Endothelial cell of umbilical vein (primary cell): ENCODE results near the gene SOX8. TPM values are rescaled to one million over a fixed set of nuclear protein-coding genes. Genes with fewer than 3 reads are reported as not detected.

Experiments
- BruUV-seq: library from RNA; stranded (reverse); fragments of 400-500 nt; replicated peaks from 2 replicates; lab custom pipeline; 2021; lab: Mats Ljungman, UMichigan
- CTCF ChIA-PET: fragments of 300-600, 350-600 bp; sonication (Branson Sonifier 250); formaldehyde crosslinking; loops from one replicate; lab custom pipeline; 2021; ENCODE audit warnings: antibody characterized with exemption, inconsistent platforms; lab: Charles Lee
- POLR2A ChIA-PET: fragments of 300-600, 350-600 bp; sonication (Branson Sonifier 250); formaldehyde crosslinking; loops from one replicate; lab custom pipeline; 2021; ENCODE audit warnings: antibody characterized with exemption, inconsistent platforms; lab: Charles Lee
- DNase-seq: peaks from one replicate; pipeline ENCODE4 v3.0.0-alpha.2; 2011; ENCODE audit warnings: low read depth, low spot score
- FAIRE-seq: peaks from 2 replicates; lab custom pipeline; 2011; peaks lifted over from hg19 to GRCh38; lab: Jason Lieb, UNC
- H2AFZ ChIP-seq: 2 replicates; pipeline ENCODE4 v1.6.0; 2012; ENCODE audit warnings: low read depth, low read length, control low read depth, inconsistent platforms
- H3K27ac ChIP-seq: 2 replicates; pipeline ENCODE4 v1.5.1; 2011; ENCODE audit warnings: low read depth, mild to moderate bottlenecking, control low read depth, low read length, moderate library complexity; ENCODE audit not compliant: insufficient read depth
- H3K27me3 ChIP-seq, 2 experiments: 2 replicates each; pipeline versions ENCODE4 v1.6.0 to v1.6.1; 2011; ENCODE audit warnings: low read length in 2 of 2, mixed read lengths in 1 of 2; ENCODE audit not compliant: control insufficient read depth in 2 of 2, insufficient read depth in 2 of 2
- H3K36me3 ChIP-seq, 2 experiments: 2 replicates in 1 of 2; 3 replicates in 1 of 2; pipeline ENCODE4 v1.5.1; 2011; ENCODE audit warnings: low read length in 2 of 2, mild to moderate bottlenecking in 1 of 2, moderate library complexity in 1 of 2; ENCODE audit not compliant: control insufficient read depth in 2 of 2, insufficient read depth in 2 of 2; ENCODE audit errors: extremely low read depth in 1 of 2
- H3K4me1 ChIP-seq: 3 replicates; pipeline ENCODE4 v1.5.1; 2011; ENCODE audit warnings: mild to moderate bottlenecking, low read length; ENCODE audit not compliant: control insufficient read depth, insufficient read depth; ENCODE audit errors: extremely low read depth
- H3K4me2 ChIP-seq: 2 replicates; pipeline ENCODE4 v1.6.1; 2011; ENCODE audit warnings: low read length, control low read depth, mixed read lengths; ENCODE audit not compliant: insufficient read depth
- H3K4me3 ChIP-seq, 3 experiments: fragments of 200-600 bp in 1 of 3; sonication (generic), shearing (Covaris generic) in 1 of 3; replicated peaks in 1 of 3; 2 replicates each; pipeline ENCODE4 v1.5.1; 2011 to 2016; ENCODE audit warnings: control low read depth in 3 of 3, low read length in 3 of 3, mild to moderate bottlenecking in 2 of 3, inconsistent platforms in 1 of 3, low read depth in 1 of 3, moderate library complexity in 1 of 3; ENCODE audit not compliant: insufficient read depth in 1 of 3
- H3K79me2 ChIP-seq: 2 replicates; pipeline ENCODE4 v1.6.0; 2012; ENCODE audit warnings: low read length, inconsistent platforms; ENCODE audit not compliant: control insufficient read depth, insufficient read depth
- H3K9ac ChIP-seq: replicated peaks from 2 replicates; pipeline ENCODE3; 2011; ENCODE audit warnings: low read length, control low read depth; ENCODE audit not compliant: insufficient read depth; ENCODE audit errors: extremely low read depth
- H3K9me1 ChIP-seq: replicated peaks from 3 replicates; pipeline ENCODE4 v1.6.0; 2011; ENCODE audit warnings: mild to moderate bottlenecking, low read length; ENCODE audit not compliant: control insufficient read depth, insufficient read depth; ENCODE audit errors: extremely low read depth
- H3K9me3 ChIP-seq: replicated peaks from 2 replicates; pipeline ENCODE4 v1.5.1; 2012; ENCODE audit warnings: low read length, inconsistent platforms; ENCODE audit not compliant: control insufficient read depth, insufficient read depth
- H4K20me1 ChIP-seq: replicated peaks from 2 replicates; pipeline ENCODE3; 2011; ENCODE audit warnings: mild to moderate bottlenecking, low read length; ENCODE audit not compliant: control insufficient read depth, insufficient read depth; ENCODE audit errors: extremely low read depth
- FOS ChIP-seq: IDR thresholded peaks from 2 replicates; pipeline ENCODE4 v1.6.1; 2011; ENCODE audit warnings: mild to moderate bottlenecking, low read length, moderate library complexity, borderline replicate concordance; ENCODE audit not compliant: insufficient read depth
- GATA2 ChIP-seq: IDR thresholded peaks from 2 replicates; pipeline ENCODE4 v1.7.0; 2011; ENCODE audit warnings: low read depth, mild to moderate bottlenecking, moderate library complexity, mixed read lengths, low read length; ENCODE audit not compliant: insufficient read length, insufficient read depth
- JUN ChIP-seq: IDR thresholded peaks from 2 replicates; pipeline ENCODE4 v1.6.1; 2011; ENCODE audit warnings: borderline replicate concordance, low read depth; ENCODE audit not compliant: insufficient read length, insufficient read depth
- MAX ChIP-seq: IDR thresholded peaks from 2 replicates; pipeline ENCODE4 v1.6.1; 2011; ENCODE audit not compliant: insufficient read depth, insufficient read length
- MYC ChIP-seq: IDR thresholded peaks from one replicate; pipeline ENCODE4 v1.6.1; 2011; ENCODE audit warnings: mild to moderate bottlenecking, low read depth, low read length
- POLR2A ChIP-seq: IDR thresholded peaks from 2 replicates; pipeline ENCODE4 v1.6.1; 2012; ENCODE audit warnings: low read depth, mild to moderate bottlenecking, control low read depth, low read length
- POLR2AphosphoS5 ChIP-seq: IDR thresholded peaks from 2 replicates; pipeline ENCODE4 v1.6.1; 2012; ENCODE audit warnings: low read depth, mild to moderate bottlenecking, control low read depth, low read length, moderate library complexity; ENCODE audit not compliant: insufficient read depth
- dilution Hi-C: fragments of 300-500 bp; cut with MboI; formaldehyde crosslinking; loops from one replicate; pipeline ENCODE4 v1.15.0; 2019; ENCODE audit warnings: low sequenced_read_pairs; ENCODE audit not compliant: extremely low pct_ligation_motif_present
- intact Hi-C: fragments of 100-400 bp; cut with micrococcal nuclease; formaldehyde crosslinking; loops from one replicate; pipeline ENCODE4 v1.10.0; 2022
- polyA plus RNA-seq, 4 experiments: library from polyadenylated mRNA; depleted of rRNA in 3 of 4; stranded (reverse) in 3 of 4; unstranded in 1 of 4; fragments of >200 nt; gene quantifications; 2 replicates each; pipeline versions ENCODE4 v1.2.1 to v1.2.3, GENCODE V29; 2011 to 2012; ENCODE audit warnings: missing spikeins in 1 of 4
- total RNA-seq: library from RNA; stranded (reverse); gene quantifications from 2 replicates; pipeline ENCODE4 v1.2.3, GENCODE V29; 2021
- TF ChIP-seq, protein P1 (sequence below), 2 donors: IDR thresholded peaks; 1 replicate in 1 of 2; 2 replicates in 1 of 2; pipeline ENCODE4 v1.5.1; 2011; ENCODE audit warnings: low read length in 2 of 2, mild to moderate bottlenecking in 2 of 2, moderate library complexity in 2 of 2, control low read depth in 1 of 2, inconsistent platforms in 1 of 2, low read depth in 1 of 2; ENCODE audit not compliant: insufficient read depth in 1 of 2; ENCODE audit errors: extremely low read depth in 1 of 2

The SOX8 gene
- total and polyA plus RNA-seq, 2 donors (not counting 3 experiments of a cell fraction or from before 2014, with no cell fraction given), result 0.52 to 0.53 TPM

GRCh38 chr16:971981-972315, 9.6 kb upstream of the SOX8 start:
- H3K79me2 ChIP-seq, result no peaks in the 10 kb centered on the region
- dilution Hi-C loops, result no loop called here

More at GRCh38 chr16:971981-972315, 9.6 kb upstream of the SOX8 start:
- H4K20me1 ChIP-seq, result no peaks in the 10 kb centered on the region
- H3K36me3 ChIP-seq, result no peaks in the 10 kb centered on the region
- FAIRE-seq, result no peak
- no peak overlapping the region for H3K27ac ChIP-seq
- H3K9me1 ChIP-seq, result no peaks in the 10 kb centered on the region
- H3K4me2 ChIP-seq, result no peak overlapping the region
- DNase-seq, result no peak
- H3K4me1 ChIP-seq, result peaks cover 7% of the 10 kb centered on the region
- H3K9ac ChIP-seq, result no peak overlapping the region
- POLR2A ChIA-PET, result no interaction called here
- TF ChIP-seq, protein P1, sequence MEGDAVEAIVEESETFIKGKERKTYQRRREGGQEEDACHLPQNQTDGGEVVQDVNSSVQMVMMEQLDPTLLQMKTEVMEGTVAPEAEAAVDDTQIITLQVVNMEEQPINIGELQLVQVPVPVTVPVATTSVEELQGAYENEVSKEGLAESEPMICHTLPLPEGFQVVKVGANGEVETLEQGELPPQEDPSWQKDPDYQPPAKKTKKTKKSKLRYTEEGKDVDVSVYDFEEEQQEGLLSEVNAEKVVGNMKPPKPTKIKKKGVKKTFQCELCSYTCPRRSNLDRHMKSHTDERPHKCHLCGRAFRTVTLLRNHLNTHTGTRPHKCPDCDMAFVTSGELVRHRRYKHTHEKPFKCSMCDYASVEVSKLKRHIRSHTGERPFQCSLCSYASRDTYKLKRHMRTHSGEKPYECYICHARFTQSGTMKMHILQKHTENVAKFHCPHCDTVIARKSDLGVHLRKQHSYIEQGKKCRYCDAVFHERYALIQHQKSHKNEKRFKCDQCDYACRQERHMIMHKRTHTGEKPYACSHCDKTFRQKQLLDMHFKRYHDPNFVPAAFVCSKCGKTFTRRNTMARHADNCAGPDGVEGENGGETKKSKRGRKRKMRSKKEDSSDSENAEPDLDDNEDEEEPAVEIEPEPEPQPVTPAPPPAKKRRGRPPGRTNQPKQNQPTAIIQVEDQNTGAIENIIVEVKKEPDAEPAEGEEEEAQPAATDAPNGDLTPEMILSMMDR (IDR thresholded peaks at IDR 0.05; ENCODE audit: extremely low read depth in 1 of 2, insufficient read depth in 1 of 2, low read depth in 1 of 2, low read length in 2 of 2), result no peak
- TF ChIP-seq POLR2AphosphoS5, result no peak
- no peak for TF ChIP-seq FOS
- TF ChIP-seq GATA2, result no peak
- no peak for TF ChIP-seq MYC
- no peak for TF ChIP-seq POLR2A
- TF ChIP-seq JUN, result no peak
- TF ChIP-seq MAX, result no peak
- no peak overlapping the region for H3K4me3 ChIP-seq
- intact Hi-C loops, result loop anchor here (1.0 kb wide), 1 partner anchor 25 kb away; no protein-coding TSS in a partner anchor
- BruUV-seq, result no TSS peak
- H3K9me3 ChIP-seq, result no peaks in the 10 kb centered on the region
- H3K27me3 ChIP-seq, result no peaks in the 10 kb centered on the region
- CTCF ChIA-PET, result interaction anchor here (0.8 to 1.7 kb wide), 2 partner anchors 8 to 9 kb away, joined by 3 to 7 read pairs; partner anchors contain the start of gene SOX8
- H2AFZ ChIP-seq, result no peak overlapping the region
